GM19468 (cell line): ENCODE measurements around the gene CDC20B.
"Not testable (repeated sequence)": the region's sequence is repeated elsewhere in the genome, so short reads cannot be mapped to it uniquely, and the experiment has no call there.

Source experiments
- ATAC-seq: cut with Tn5 transposase; IDR thresholded peaks from one replicate; pipeline ENCODE4 v1.9.1; 2021; ENCODE audit warnings: mild to moderate bottlenecking, moderate library complexity, moderate number of reproducible peaks; ENCODE audit not compliant: unreplicated experiment; ENCODE audit errors: extremely low read depth

The CDC20B gene

DNA sequence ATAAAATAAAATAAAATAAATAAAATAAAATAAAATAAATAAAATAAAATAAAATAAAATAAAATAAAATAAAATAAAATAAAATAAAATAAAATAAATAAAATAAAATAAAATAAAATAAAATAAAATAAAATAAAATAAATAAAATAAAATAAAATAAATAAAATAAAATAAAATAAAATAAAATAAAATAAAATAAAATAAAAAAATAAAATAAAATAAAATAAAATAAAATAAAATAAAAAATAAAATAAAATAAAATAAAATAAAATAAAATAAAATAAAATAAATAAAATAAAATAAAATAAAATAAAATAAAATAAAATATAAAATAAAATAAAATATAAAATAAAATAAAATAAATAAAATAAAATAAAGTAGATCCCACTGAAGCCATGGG is 67.0 kb downstream of the CDC20B start:
- ATAC-seq = not testable (repeated sequence)

DNA sequence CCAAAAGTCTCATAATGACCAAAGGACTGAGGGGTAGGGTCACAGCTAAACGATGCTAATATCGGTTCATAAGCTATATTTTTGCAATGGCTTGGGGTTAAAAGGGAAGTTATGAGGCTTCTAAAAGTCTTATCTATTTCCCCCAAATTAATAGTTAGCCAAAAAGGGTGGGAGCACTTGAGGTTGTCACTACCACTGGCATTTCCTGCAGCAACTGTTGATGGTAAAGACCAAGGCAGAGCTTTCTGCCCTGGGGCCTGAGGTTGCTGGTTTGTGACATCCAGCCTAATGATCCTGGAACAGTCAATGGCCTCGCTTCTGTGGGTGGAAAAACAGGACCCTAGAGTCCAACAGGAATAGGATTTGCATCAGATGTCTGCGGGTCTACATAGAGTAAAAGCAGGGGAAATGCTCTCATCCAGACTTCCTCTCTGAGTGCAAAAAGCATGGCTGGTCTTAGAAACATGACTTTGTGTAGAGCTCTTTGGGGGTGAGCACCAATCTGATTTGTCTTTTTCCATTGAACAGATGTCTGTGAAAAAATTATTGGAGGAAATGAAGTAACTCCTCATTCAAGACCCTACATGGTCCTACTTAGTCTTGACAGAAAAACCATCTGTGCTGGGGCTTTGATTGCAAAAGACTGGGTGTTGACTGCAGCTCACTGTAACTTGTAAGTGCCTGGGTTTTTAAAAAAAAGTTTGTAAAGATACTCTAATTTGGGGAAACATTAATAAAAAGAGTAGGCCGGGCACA is 67.9 kb downstream of the CDC20B start:
- no peak for ATAC-seq

DNA sequence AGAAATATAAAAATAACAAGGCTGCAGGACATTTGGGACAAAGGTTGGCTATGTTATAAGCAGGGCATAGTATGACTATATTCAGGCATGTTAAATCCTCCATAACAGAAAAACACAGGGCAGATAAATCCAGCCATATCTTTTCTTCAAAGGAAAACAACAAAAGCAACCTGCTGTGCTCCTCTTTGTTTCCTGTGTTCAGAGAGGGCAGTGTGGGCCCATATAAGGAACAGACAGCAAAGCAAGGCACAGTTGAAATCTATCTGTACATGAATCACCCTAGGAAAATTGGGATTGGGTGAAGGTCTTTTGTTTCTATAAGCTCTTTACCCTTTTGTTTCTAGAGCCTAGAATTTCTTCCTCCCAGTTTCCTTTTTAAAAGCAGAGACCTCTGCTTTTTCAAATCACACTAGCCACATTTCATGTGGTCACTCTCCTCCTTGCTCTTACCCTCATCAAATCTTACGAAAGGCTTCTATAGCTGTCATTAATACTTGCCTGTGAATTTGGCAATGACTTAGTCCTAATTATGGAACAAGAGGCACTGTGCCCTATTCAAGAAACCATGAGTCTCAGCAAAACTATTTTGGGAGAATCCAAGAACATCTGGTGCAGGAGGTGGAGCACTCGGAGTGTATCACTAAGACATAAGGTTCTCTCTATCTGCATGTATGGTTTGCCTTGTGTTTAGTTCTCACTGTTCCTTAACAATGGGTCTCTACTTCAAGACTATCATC is 68.8 kb downstream of the CDC20B start:
- no peak for ATAC-seq

DNA sequence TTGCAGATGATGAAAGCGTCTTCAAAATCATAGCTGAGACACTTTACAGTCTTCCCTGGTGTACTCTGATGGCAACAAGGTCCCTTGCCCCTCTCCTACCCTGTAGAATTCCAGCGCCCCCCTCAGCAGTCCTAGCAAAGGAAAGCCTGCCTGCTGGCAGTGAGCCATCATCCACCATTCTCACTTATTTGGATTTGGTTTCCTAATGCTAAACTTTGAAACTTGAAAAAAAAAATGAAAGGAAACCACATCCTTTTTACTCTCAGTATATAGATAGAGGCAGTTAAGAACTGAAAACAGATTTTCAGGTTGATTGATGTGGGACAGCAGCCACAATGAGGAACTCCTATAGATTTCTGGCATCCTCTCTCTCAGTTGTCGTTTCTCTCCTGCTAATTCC is 70.6 kb downstream of the CDC20B start, which contains the start of gene GZMA:
TSS of gene GZMA (plus strand) at position 299 of the 400 bp plus-strand sequence. CDS start at position 336, 37 bp downstream.
- no peak for ATAC-seq

DNA sequence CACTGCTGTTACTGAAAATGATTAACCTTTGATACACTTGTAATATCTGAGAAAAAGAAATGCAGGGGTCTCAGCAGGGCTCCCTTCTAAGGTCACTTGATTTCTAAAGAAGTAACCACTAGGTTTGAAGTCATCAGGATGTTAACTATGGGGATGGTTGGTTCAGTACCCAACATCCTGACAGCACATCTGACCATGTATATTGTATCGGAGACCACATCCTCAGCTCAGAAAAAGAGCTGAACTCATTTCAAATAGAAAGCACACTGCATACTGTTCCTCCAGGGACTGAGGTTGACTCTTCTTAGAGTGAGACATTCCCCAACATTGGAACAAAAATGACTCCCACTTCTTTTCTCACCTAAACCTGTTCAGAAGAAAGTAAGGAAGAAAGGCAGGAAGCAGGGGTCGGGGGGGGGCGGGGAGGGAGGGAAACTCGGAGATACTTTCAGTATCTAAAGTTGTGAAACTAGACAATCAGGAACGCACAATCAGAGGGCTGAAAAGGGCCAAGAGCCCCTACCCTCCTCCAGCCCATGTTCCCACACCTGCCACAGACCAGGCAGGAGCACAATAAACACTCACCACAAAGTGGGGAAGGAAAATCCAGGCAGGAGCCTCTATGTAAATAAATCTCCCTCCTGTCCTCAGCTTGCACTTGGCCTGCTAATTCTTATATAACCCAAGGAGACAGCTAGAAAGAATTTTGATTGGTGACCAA is 71.3 kb downstream of the CDC20B start:
- no peak for ATAC-seq

DNA sequence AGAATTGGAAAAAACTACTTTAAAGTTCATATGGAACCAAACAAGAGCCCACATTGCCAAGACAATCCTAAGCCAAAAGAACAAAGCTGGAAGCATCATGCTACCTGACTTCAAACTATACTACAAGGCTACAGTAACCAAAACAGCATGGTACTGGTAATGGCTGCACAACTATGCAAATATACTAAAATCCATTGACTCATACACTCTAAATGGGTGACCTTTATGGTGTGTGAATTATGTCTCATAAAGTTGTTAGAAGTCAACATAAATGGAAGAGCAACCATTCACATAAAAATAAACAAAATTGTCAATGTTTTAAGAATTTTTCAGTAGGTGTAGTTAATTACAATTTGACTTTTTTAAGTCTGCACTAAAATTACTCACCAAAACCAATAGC is 71.8 kb downstream of the CDC20B start:
- not testable (repeated sequence) for ATAC-seq

DNA sequence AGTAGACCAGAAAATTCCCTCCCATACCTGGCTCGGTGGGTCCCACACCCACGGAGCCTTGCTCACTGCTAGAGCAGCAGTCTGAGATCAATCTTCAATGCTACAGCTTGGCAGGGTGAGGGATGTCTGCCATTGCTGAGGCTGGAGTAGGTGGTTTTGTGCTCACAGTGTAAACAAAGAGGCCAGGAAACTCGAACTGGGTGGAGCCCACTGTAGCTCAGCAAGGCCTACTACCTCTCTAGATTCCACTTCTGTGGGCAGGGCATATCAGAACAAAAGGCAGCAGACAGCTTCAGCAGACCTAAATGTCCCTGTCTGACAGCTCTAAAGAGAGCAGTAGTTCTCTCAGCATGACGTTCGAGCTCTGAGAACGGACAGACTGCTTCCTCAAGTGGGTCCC is 76.1 kb downstream of the CDC20B start:
- ATAC-seq = no peak

DNA sequence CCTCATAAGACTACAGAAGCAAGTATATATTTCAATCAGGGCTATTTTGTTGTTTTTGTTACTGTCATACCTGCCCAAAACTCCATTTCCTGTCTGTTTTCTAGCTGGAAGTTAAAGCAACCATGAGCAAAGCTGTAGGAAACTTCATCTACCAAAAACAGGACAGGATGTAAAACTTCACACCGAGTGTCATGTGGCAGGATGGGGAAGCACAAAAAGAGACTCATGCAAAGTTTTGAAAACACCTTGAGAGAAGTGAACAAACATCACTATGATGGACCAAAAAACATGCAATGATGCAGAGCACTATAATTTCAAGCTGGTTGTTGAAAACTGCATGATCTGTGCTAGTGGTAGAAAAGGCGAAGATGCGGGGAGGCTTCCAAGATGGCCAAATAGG is 76.8 kb downstream of the CDC20B start:
- no peak for ATAC-seq

DNA sequence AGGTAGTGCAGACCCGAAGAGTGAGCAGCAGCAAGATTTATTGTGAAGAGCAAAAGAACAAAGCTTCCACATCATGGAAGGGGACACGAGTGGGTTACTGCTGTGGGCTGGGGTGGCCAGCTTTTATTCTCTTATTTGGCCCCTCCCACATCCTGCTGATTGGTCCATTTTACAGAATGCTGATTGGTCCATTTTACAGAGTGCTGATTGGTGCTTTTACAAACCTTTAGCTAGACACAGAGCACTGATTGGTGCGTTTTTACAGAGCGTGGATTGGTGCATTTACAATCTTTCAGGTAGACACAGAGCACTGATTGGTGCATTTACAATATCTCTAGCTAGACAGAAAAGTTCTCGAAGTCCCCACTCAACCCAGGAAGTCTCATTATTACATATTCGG is 82.0 kb downstream of the CDC20B start:
- not testable (repeated sequence) for ATAC-seq

DNA sequence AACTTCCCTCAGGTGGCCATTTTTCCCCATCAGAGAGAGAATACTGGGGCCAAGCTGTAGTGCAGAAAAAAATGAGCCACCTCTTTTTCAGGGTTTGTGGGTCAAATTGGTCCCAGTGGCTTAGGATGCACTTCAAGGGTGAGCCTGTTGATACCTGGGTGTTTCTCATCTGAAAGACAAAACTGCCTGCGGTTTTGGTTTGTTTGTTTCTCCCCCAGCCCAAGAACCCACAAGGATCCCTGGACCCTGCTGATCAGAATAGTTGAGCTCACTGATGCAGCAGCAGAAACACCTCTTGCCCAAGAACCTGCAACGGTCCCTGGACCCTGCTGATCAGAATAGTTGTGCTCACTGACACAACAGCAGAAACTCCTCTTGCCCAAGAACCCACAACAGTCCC is 83.7 kb downstream of the CDC20B start:
- ATAC-seq = not testable (repeated sequence)

DNA sequence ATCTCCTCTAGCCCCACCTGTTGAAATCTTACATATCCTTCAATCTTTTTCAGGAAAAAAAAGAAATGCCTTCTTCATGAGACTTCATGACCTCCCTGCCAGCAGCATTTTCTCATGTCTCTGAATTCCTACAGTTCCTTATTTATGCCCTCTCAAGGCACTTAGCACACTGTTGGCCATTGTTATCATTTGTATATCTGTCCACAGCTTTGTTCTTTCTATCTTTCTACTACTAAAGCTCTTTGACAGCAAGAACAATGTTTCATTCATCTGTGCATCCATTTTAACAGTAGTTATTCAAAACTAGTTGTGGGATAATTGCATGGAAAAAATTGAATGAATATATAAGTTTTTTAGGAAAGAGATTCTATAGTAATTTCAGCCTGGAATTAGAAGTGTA is 91.4 kb downstream of the CDC20B start:
- ATAC-seq = no peak

DNA sequence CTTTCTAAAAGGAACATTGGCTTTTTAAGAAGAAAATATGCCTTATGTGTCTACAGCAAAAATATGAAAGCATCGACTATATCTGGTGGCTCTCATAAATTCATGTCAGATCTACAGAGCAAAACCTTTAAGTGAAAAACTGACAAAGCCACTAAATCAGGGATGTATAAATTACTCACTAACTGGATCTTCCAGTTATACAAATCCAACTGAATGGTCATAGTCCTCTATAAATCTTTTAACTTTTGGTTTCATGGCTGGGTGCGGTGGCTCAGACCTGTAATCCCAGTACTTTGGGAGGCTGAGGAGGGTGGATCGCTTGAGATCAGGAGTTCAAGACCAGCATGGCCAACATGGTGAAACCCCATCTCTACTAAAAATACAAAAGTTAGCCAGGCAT is 99.8 kb downstream of the CDC20B start:
- ATAC-seq = no peak

DNA sequence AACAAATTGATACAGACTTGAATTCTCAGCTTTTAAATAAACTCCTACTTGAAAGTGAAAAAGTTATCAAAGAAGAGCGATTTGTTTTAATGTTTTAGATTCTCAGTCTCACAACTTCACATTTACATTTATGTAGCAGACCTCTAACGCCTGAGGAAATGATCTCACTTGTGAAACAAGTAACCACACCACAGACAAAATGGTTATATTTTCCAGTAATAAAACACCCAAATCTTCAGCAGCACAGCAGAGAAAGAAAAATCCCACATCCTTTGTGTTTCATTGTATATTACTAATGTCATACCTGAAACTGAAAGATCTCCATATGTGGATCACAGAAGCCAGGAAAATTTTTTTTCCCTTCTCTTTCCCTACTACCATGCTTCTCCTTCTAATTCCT is 100.3 kb downstream of the CDC20B start:
- ATAC-seq = peak; percentile 26

DNA sequence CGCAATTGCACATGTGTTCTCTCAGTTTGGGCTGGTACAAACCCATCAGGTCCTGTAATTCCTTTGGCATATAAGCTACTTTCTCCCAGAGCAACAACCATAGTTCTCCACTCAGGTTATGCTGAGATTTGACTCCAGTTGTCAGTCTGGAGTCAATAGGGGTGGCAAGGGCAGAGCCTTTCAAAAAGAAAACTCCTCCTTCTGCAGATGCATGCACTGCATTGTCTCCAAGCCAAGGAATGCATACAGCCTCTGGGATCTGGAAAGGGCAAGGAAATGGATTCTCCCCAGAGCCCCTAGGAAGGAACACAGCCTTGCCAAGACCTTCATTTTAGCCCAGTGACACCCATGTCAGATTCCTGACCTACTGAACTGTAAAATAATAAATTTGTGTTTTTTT is 101.6 kb downstream of the CDC20B start:
- ATAC-seq = no peak

DNA sequence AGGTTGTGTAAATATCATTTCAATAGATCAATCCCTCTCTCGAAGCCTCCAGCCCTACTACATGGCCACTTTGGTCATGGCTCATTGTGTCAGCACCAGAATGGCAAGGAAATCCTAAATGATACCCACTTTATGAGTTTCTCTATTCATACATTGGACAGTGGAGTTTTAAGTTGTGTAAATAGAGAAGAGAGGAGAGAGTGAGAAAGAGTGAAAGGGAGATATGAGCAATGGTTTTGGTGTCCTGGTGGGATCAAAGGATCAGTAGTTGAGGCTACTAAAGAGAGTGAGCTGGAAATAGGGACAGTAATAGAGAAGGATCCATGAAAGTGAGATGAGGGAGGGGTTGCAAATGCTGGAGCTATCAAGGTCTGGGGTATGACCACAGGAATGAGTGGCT is 102.0 kb downstream of the CDC20B start:
- ATAC-seq = no peak

DNA sequence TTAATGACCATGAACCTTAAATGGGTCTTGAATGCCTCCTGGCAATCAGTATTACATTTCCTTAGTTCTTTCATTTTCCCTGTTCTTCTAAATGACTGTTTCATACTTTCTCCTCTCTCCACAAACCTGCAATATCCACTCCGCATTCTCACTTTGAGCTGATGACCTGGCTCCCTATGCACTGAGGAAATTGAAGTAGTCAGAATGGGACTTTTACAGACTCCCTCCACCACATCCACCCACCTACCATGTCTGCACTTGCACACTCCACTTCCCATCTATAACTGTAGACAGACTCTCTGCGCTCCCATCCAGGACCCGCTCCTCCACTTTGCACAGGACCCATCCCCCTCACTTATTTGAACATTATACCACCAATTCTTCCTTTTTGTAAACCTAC is 106.7 kb downstream of the CDC20B start:
- ATAC-seq = no peak

DNA sequence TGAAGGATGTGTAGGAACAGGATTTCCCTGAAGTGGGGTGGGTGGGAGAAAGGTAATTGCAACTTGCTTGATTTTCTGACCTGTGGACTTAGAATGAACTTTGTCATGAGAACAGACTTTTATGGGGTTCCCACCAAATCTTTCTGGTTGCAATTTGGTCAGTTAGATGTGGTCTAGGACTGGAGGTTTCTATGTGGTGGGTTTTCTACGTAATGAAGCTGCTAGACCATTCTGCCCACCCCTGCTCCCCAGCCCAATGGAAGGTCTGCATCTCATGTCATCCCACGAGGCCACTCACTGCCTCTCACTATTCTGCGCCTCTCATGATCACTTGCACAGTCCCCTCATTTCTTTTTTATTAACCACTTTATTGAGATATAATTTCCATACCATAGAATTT is 108.5 kb downstream of the CDC20B start:
- no peak for ATAC-seq

DNA sequence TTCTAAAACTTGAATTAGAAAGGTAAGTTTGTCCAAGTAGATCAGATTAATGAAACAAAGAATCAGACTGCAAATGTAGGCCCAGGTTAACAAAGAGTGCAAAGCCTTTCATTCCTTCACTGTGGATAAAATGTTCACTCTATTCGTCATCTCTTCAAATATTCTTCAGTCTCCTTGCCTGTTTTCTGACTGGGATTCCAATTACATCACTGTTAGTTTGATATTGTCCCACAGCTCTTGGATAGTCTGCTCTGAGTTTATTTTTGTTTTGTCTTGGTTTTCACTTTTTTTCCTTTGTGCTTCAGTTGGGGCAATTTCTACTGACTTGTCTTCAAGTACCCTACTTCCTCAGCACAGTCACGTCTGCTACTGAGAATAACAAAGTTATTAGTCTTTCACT is 109.1 kb downstream of the CDC20B start:
- ATAC-seq = no peak

DNA sequence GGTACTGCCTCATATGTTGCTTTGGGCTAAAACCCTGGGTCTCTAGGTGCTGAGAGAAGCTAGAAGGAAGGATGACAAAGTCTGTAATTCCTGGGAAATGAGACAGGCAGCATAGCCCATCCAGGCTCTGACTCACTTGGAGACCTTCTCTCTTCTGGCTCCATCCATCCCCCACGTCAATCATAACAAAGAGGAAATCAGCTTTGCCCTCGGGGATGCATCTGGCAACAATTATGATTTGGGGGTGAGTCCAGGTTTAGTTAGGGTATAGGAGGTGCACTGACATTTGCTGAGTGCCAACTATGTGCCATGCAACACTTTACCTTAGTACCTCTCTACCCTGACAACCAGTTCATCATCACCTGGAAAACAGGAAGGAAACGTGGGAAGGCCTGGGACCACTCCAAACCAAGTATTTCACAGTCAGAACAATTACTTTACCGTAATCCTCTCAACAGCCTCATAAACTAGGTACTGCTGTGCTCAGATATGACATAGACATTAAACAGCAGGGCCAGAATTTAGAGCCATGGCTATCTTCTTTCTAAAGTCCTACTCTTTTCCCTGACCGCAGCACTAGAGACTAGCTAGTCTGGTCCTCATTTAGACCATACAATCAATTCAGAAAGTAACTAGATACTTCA is 109.6 kb downstream of the CDC20B start:
- no peak for ATAC-seq
